Common myeloid progenitor, CD34-positive (primary cell): Measurements from ENCODE around the gene CTSD.

Experiments
- CTCF ChIA-PET: fragments of 350-600 bp; sonication (Branson Sonifier 250); formaldehyde crosslinking; loops from one replicate; lab custom pipeline; 2021; ENCODE audit warnings: antibody characterized with exemption; lab: Charles Lee
- POLR2A ChIA-PET: fragments of 350-600 bp; sonication (Branson Sonifier 250); formaldehyde crosslinking; loops from one replicate; lab custom pipeline; 2021; ENCODE audit warnings: antibody characterized with exemption; lab: Charles Lee
- DNase-seq, 3 donors: peaks; one replicate each; pipeline versions ENCODE4 v3.0.0 to v3.0.0-alpha.2; 2013
- H3K27ac ChIP-seq, 2 experiments: 1 replicate in 1 of 2; 2 replicates in 1 of 2; pipeline ENCODE4 v1.7.0; 2013; ENCODE audit warnings: inconsistent platforms in 2 of 2, low read length in 2 of 2, mild to moderate bottlenecking in 2 of 2, low read depth in 1 of 2, moderate library complexity in 1 of 2; ENCODE audit not compliant: severe bottlenecking in 2 of 2, insufficient read depth in 1 of 2, poor library complexity in 1 of 2
- H3K27me3 ChIP-seq, 5 experiments: replicated peaks in 2 of 5; 1 replicate in 3 of 5; 2 replicates in 2 of 5; pipeline versions ENCODE4 v1.6.1 to v1.7.0; 2013; ENCODE audit warnings: low read length in 4 of 5, mild to moderate bottlenecking in 2 of 5, moderate library complexity in 2 of 5, inconsistent platforms in 1 of 5; ENCODE audit not compliant: insufficient read depth in 5 of 5, control insufficient read depth in 4 of 5
- H3K36me3 ChIP-seq, 4 experiments: 1 replicate in 2 of 4; 2 replicates in 2 of 4; pipeline versions ENCODE4 v1.6.1 to v1.7.0; 2013; ENCODE audit warnings: low read length in 3 of 4, control low read depth in 1 of 4, mild to moderate bottlenecking in 1 of 4; ENCODE audit not compliant: control insufficient read depth in 4 of 4, insufficient read depth in 4 of 4
- H3K4me1 ChIP-seq, 4 experiments: 1 replicate in 3 of 4; 2 replicates in 1 of 4; pipeline versions ENCODE4 v1.6.1 to v1.7.1; 2013; ENCODE audit warnings: low read length in 3 of 4, mild to moderate bottlenecking in 3 of 4, control low read depth in 1 of 4, inconsistent platforms in 1 of 4, moderate library complexity in 1 of 4; ENCODE audit not compliant: control insufficient read depth in 4 of 4, insufficient read depth in 4 of 4; ENCODE audit errors: control extremely low read depth in 1 of 4
- H3K4me3 ChIP-seq, 7 experiments: 1 replicate in 4 of 7; 2 replicates in 3 of 7; pipeline versions ENCODE4 v1.5.1 to v1.7.0; 2013; ENCODE audit warnings: mild to moderate bottlenecking in 7 of 7, low read length in 6 of 7, moderate library complexity in 6 of 7, inconsistent platforms in 2 of 7, low read depth in 2 of 7, control low read depth in 1 of 7; ENCODE audit not compliant: insufficient read depth in 4 of 7, control insufficient read depth in 1 of 7; ENCODE audit errors: extremely low read depth in 1 of 7
- H3K9me3 ChIP-seq, 5 experiments: 1 replicate in 4 of 5; 2 replicates in 1 of 5; pipeline versions ENCODE4 v1.6.1 to v1.7.1; 2013; ENCODE audit warnings: low read length in 4 of 5, mild to moderate bottlenecking in 2 of 5, inconsistent platforms in 1 of 5, low read depth in 1 of 5, moderate library complexity in 1 of 5; ENCODE audit not compliant: control insufficient read depth in 4 of 5, insufficient read depth in 2 of 5; ENCODE audit errors: control extremely low read depth in 1 of 5
- WGBS: methylation state at CpG from one replicate; pipeline ENCODE4 v1.1.5; 2013; ENCODE audit not compliant: insufficient coverage; 5-methylcytosine and 5-hydroxymethylcytosine counted together

The CTSD gene

GRCh38 chr11:1755692-1756561 lies 7.8 kb downstream of the CTSD start:
- Histone ChIP-seq H3K4me1 (peaks cover 2 to 95% (median 94%) of the 10 kb centered on the region in 4 experiments), H3K27me3 (no peaks in the 10 kb centered on the region), H3K36me3 (peaks cover 0 to 85% (median 21%) of the 10 kb centered on the region in 4 experiments), H3K4me3 (peak overlapping the region in 2 of 7 experiments; percentile 36 to 50), H3K27ac (no peak overlapping the region), H3K9me3 (no peaks in the 10 kb centered on the region)
- no peak for DNase-seq
- CTCF ChIA-PET = interaction anchor here (1.5 kb wide), 1 partner anchor 11 kb away, joined by 3 read pairs; no protein-coding TSS in a partner anchor
- WGBS = 76% methylated on average over 12 of the region's 16 CpGs
- POLR2A ChIA-PET = no interaction called here

- WGBS = 93% methylated on average over 9 of the region's 9 CpGs
- CTCF ChIA-PET = interaction anchor here (0.8 kb wide), 1 partner anchor 19 kb away, joined by 3 read pairs; no protein-coding TSS in a partner anchor
Observed at GRCh38 chr11:1755344-1755691, 8.4 kb downstream of the CTSD start.

GRCh38 chr11:1754376-1755150 lies 9.2 kb downstream of the CTSD start:
- Histone ChIP-seq H3K9me3 (no peaks in the 10 kb centered on the region), H3K4me3 (no peak overlapping the region), H3K27ac (no peak overlapping the region), H3K27me3 (peaks cover 0 to 4% (median 0%) of the 10 kb centered on the region in 5 experiments), H3K4me1 (peaks cover 2 to 95% (median 94%) of the 10 kb centered on the region in 4 experiments), H3K36me3 (peaks cover 0 to 72% (median 19%) of the 10 kb centered on the region in 4 experiments)
- DNase-seq = no peak
- CTCF ChIA-PET = interaction anchor here (0.8 kb wide), 1 partner anchor 18 kb away, joined by 3 read pairs; no protein-coding TSS in a partner anchor
- 90% methylated on average over 7 of the region's 8 CpGs for whole genome bisulfite sequencing
- POLR2A ChIA-PET = no interaction called here

More at GRCh38 chr11:1755344-1755691, 8.4 kb downstream of the CTSD start:
- Histone ChIP-seq H3K36me3 (peaks cover 0 to 79% (median 20%) of the 10 kb centered on the region in 4 experiments), H3K27me3 (no peaks in the 10 kb centered on the region), H3K27ac (no peak overlapping the region), H3K4me1 (peaks cover 2 to 95% (median 94%) of the 10 kb centered on the region in 4 experiments), H3K4me3 (no peak overlapping the region), H3K9me3 (no peaks in the 10 kb centered on the region)
- no peak for DNase-seq
- POLR2A ChIA-PET = no interaction called here

GRCh38 chr11:1753929-1754305 lies 9.8 kb downstream of the CTSD start:
- DNase-seq = no peak
- Histone ChIP-seq H3K9me3 (no peaks in the 10 kb centered on the region), H3K36me3 (peaks cover 0 to 65% (median 18%) of the 10 kb centered on the region in 4 experiments), H3K4me3 (no peak overlapping the region), H3K4me1 (peaks cover 2 to 95% (median 94%) of the 10 kb centered on the region in 4 experiments), H3K27me3 (peaks cover 0 to 10% (median 2%) of the 10 kb centered on the region in 5 experiments), H3K27ac (no peak overlapping the region)
- ChIA-PET POLR2A (no interaction called here), CTCF (interaction anchor here (3.6 kb wide), 1 partner anchor 8 kb away, joined by 16 read pairs; no protein-coding TSS in a partner anchor)
- 93% methylated on average over 11 of the region's 14 CpGs for WGBS

GRCh38 chr11:1753229-1753928 lies 10.3 kb downstream of the CTSD start:
- Histone ChIP-seq H3K36me3 (peaks cover 0 to 62% (median 18%) of the 10 kb centered on the region in 4 experiments), H3K4me1 (peaks cover 2 to 95% (median 94%) of the 10 kb centered on the region in 4 experiments), H3K27me3 (peaks cover 0 to 16% (median 2%) of the 10 kb centered on the region in 5 experiments), H3K4me3 (peak overlapping the region in 1 of 7 experiments; percentile 52), H3K27ac (no peak overlapping the region), H3K9me3 (no peaks in the 10 kb centered on the region)
- DNase-seq = no peak
- CTCF ChIA-PET = interaction anchor here (1.3 to 3.6 kb wide), 2 partner anchors 8 to 20 kb away, joined by 4 to 16 read pairs; no protein-coding TSS in a partner anchor
- POLR2A ChIA-PET = interaction anchor here (0.9 kb wide), 1 partner anchor 19 kb away, joined by 3 read pairs; no protein-coding TSS in a partner anchor
- 82% methylated on average over 36 of the region's 38 CpGs for WGBS

GRCh38 chr11:1752907-1753228 lies 10.9 kb downstream of the CTSD start:
- no peak for DNase-seq
- POLR2A ChIA-PET = interaction anchor here (0.9 kb wide), 1 partner anchor 19 kb away, joined by 3 read pairs; no protein-coding TSS in a partner anchor
- H3K27me3 ChIP-seq = peaks cover 0 to 21% (median 5%) of the 10 kb centered on the region in 5 experiments
- peaks cover 0 to 62% (median 18%) of the 10 kb centered on the region in 4 experiments for H3K36me3 ChIP-seq
- H3K4me3 ChIP-seq = peak overlapping the region in 1 of 7 experiments; percentile 9
- 55% methylated on average over 5 of the region's 10 CpGs for WGBS
- CTCF ChIA-PET = interaction anchor here (1.3 to 3.6 kb wide), 4 partner anchors 9 to 59 kb away, joined by 4 to 16 read pairs (median 6); partner anchors contain the start of gene CTSD
- no peaks in the 10 kb centered on the region for H3K9me3 ChIP-seq
- no peak overlapping the region for H3K27ac ChIP-seq
- peaks cover 2 to 95% (median 92%) of the 10 kb centered on the region in 4 experiments for H3K4me1 ChIP-seq
